ENCODE data around the gene ARID1B.

The ARID1B gene

GRCh38 chr6:156917213-156917612 lies 140.0 kb downstream of the ARID1B start:
- H2AK5ac ChIP-seq (ENCODE audit: low read length): no peak overlapping the region
- H3K9me3 ChIP-seq (ENCODE audit: insufficient read depth, low read depth, low read length): no peaks in the 10 kb centered on the region
- H2AFZ ChIP-seq (ENCODE audit: insufficient read depth, low read length, poor library complexity): no peak overlapping the region
- H3K79me2 ChIP-seq (ENCODE audit: control insufficient read depth, insufficient read depth, low read length, poor library complexity): peaks cover 2% of the 10 kb centered on the region
- H2BK120ac ChIP-seq (ENCODE audit: insufficient read depth, low read length, poor library complexity): no peak overlapping the region
- H2BK5ac ChIP-seq (ENCODE audit: low read depth, low read length, poor library complexity): no peak overlapping the region
- no peak overlapping the region for H4K8ac ChIP-seq (ENCODE audit: low read depth, low read length)
- H3K9ac ChIP-seq (ENCODE audit: low read length): no peak overlapping the region
- no peak overlapping the region for H4K12ac ChIP-seq (ENCODE audit: low read depth, low read length)
- H4K91ac ChIP-seq (ENCODE audit: low read depth, low read length): no peak overlapping the region
- no CpG with 5 or more reads among the region's 5 CpGs for WGBS (ENCODE audit: extremely low coverage, insufficient coverage, insufficient read length)
- H3K14ac ChIP-seq (ENCODE audit: low read length): no peak overlapping the region
- H3K27me3 ChIP-seq (ENCODE audit: insufficient read depth, low read length): no peaks in the 10 kb centered on the region
- H3K36me3 ChIP-seq (ENCODE audit: control insufficient read depth in 1 of 2, insufficient read depth in 2 of 2, low read length in 2 of 2): no peaks in the 10 kb centered on the region
- no peak overlapping the region for H3K4me3 ChIP-seq (ENCODE audit: low read depth, low read length)
- H3K4me2 ChIP-seq (ENCODE audit: low read length): no peak overlapping the region
- H3K4me1 ChIP-seq (ENCODE audit: control insufficient read depth in 1 of 2, insufficient read depth in 2 of 2, low read length in 2 of 2): no peaks in the 10 kb centered on the region
- no peak overlapping the region for H3K4ac ChIP-seq (ENCODE audit: low read depth, low read length)
- no peak overlapping the region for H3K18ac ChIP-seq (ENCODE audit: low read length)
- no peak overlapping the region for H2BK12ac ChIP-seq (ENCODE audit: low read length)
- no peaks in the 10 kb centered on the region for H3K79me1 ChIP-seq (ENCODE audit: low read length)
- no peak overlapping the region for H3K27ac ChIP-seq (ENCODE audit: low read depth, low read length)
- no peak for DNase-seq
- no peak overlapping the region for H3K23ac ChIP-seq (ENCODE audit: low read length)

- Histone ChIP-seq H3K27ac (ENCODE audit: low read depth, low read length) (no peak overlapping the region), H3K9ac (ENCODE audit: low read length) (no peak overlapping the region), H3K14ac (ENCODE audit: low read length) (no peak overlapping the region), H3K23ac (ENCODE audit: low read length) (no peak overlapping the region), H4K91ac (ENCODE audit: low read depth, low read length) (no peak overlapping the region), H3K27me3 (ENCODE audit: insufficient read depth, low read length) (no peaks in the 10 kb centered on the region), H4K8ac (ENCODE audit: low read depth, low read length) (no peak overlapping the region), H2BK5ac (ENCODE audit: low read depth, low read length, poor library complexity) (no peak overlapping the region), H2AFZ (ENCODE audit: insufficient read depth, low read length, poor library complexity) (no peak overlapping the region), H3K9me3 (ENCODE audit: insufficient read depth, low read depth, low read length) (no peaks in the 10 kb centered on the region), H2BK12ac (ENCODE audit: low read length) (no peak overlapping the region), H3K4me3 (ENCODE audit: low read depth, low read length) (no peak overlapping the region), H3K4me2 (ENCODE audit: low read length) (no peak overlapping the region), H2BK120ac (ENCODE audit: insufficient read depth, low read length, poor library complexity) (no peak overlapping the region), H3K79me1 (ENCODE audit: low read length) (no peaks in the 10 kb centered on the region), H3K79me2 (ENCODE audit: control insufficient read depth, insufficient read depth, low read length, poor library complexity) (peaks cover 2% of the 10 kb centered on the region), H3K18ac (ENCODE audit: low read length) (no peak overlapping the region), H2AK5ac (ENCODE audit: low read length) (no peak overlapping the region), H4K12ac (ENCODE audit: low read depth, low read length) (no peak overlapping the region), H3K4ac (ENCODE audit: low read depth, low read length) (no peak overlapping the region), H3K36me3 (ENCODE audit: control insufficient read depth in 1 of 2, insufficient read depth in 2 of 2, low read length in 2 of 2) (no peaks in the 10 kb centered on the region), H3K4me1 (ENCODE audit: control insufficient read depth in 1 of 2, insufficient read depth in 2 of 2, low read length in 2 of 2) (no peaks in the 10 kb centered on the region)
- WGBS (ENCODE audit: extremely low coverage, insufficient coverage, insufficient read length): no CpG with 5 or more reads among the region's 7 CpGs
- no peak for DNase-seq
Observed at GRCh38 chr6:156918647-156919046, 141.5 kb downstream of the ARID1B start.

GRCh38 chr6:156919370-156919769 lies 142.2 kb downstream of the ARID1B start:
- Histone ChIP-seq H2BK12ac (ENCODE audit: low read length) (no peak overlapping the region), H2BK5ac (ENCODE audit: low read depth, low read length, poor library complexity) (no peak overlapping the region), H3K18ac (ENCODE audit: low read length) (no peak overlapping the region), H3K27me3 (ENCODE audit: insufficient read depth, low read length) (no peaks in the 10 kb centered on the region), H2AFZ (ENCODE audit: insufficient read depth, low read length, poor library complexity) (no peak overlapping the region), H3K27ac (ENCODE audit: low read depth, low read length) (no peak overlapping the region), H3K4ac (ENCODE audit: low read depth, low read length) (no peak overlapping the region), H2BK120ac (ENCODE audit: insufficient read depth, low read length, poor library complexity) (no peak overlapping the region), H4K8ac (ENCODE audit: low read depth, low read length) (no peak overlapping the region), H4K12ac (ENCODE audit: low read depth, low read length) (no peak overlapping the region), H3K4me2 (ENCODE audit: low read length) (no peak overlapping the region), H3K79me1 (ENCODE audit: low read length) (no peaks in the 10 kb centered on the region), H3K4me1 (ENCODE audit: control insufficient read depth in 1 of 2, insufficient read depth in 2 of 2, low read length in 2 of 2) (no peaks in the 10 kb centered on the region), H3K9me3 (ENCODE audit: insufficient read depth, low read depth, low read length) (no peaks in the 10 kb centered on the region), H3K23ac (ENCODE audit: low read length) (no peak overlapping the region), H3K79me2 (ENCODE audit: control insufficient read depth, insufficient read depth, low read length, poor library complexity) (peaks cover 2% of the 10 kb centered on the region), H3K14ac (ENCODE audit: low read length) (no peak overlapping the region), H3K9ac (ENCODE audit: low read length) (no peak overlapping the region), H3K4me3 (ENCODE audit: low read depth, low read length) (no peak overlapping the region), H4K91ac (ENCODE audit: low read depth, low read length) (no peak overlapping the region), H3K36me3 (ENCODE audit: control insufficient read depth in 1 of 2, insufficient read depth in 2 of 2, low read length in 2 of 2) (no peaks in the 10 kb centered on the region), H2AK5ac (ENCODE audit: low read length) (no peak overlapping the region)
- no peak for DNase-seq
- WGBS (ENCODE audit: extremely low coverage, insufficient coverage, insufficient read length): no CpG with 5 or more reads among the region's 2 CpGs

- no peak overlapping the region for H2BK120ac ChIP-seq (ENCODE audit: insufficient read depth, low read length, poor library complexity)
- H3K4me1 ChIP-seq (ENCODE audit: control insufficient read depth in 1 of 2, insufficient read depth in 2 of 2, low read length in 2 of 2): no peaks in the 10 kb centered on the region
- no peak overlapping the region for H4K8ac ChIP-seq (ENCODE audit: low read depth, low read length)
- H3K18ac ChIP-seq (ENCODE audit: low read length): peak overlapping the region; percentile 81
- no peak overlapping the region for H3K4me3 ChIP-seq (ENCODE audit: low read depth, low read length)
- no peak overlapping the region for H3K9ac ChIP-seq (ENCODE audit: low read length)
- H2AFZ ChIP-seq (ENCODE audit: insufficient read depth, low read length, poor library complexity): no peak overlapping the region
- no peaks in the 10 kb centered on the region for H3K79me1 ChIP-seq (ENCODE audit: low read length)
- WGBS (ENCODE audit: extremely low coverage, insufficient coverage, insufficient read length): no CpG with 5 or more reads among the region's 5 CpGs
- H3K27ac ChIP-seq (ENCODE audit: low read depth, low read length): no peak overlapping the region
- no peak overlapping the region for H4K12ac ChIP-seq (ENCODE audit: low read depth, low read length)
- H3K4me2 ChIP-seq (ENCODE audit: low read length): no peak overlapping the region
- no peak overlapping the region for H3K4ac ChIP-seq (ENCODE audit: low read depth, low read length)
- H3K27me3 ChIP-seq (ENCODE audit: insufficient read depth, low read length): no peaks in the 10 kb centered on the region
- H2AK5ac ChIP-seq (ENCODE audit: low read length): no peak overlapping the region
- H3K9me3 ChIP-seq (ENCODE audit: insufficient read depth, low read depth, low read length): no peaks in the 10 kb centered on the region
- no peaks in the 10 kb centered on the region for H3K36me3 ChIP-seq (ENCODE audit: control insufficient read depth in 1 of 2, insufficient read depth in 2 of 2, low read length in 2 of 2)
- DNase-seq: no peak
- H2BK12ac ChIP-seq (ENCODE audit: low read length): no peak overlapping the region
- H4K91ac ChIP-seq (ENCODE audit: low read depth, low read length): no peak overlapping the region
- H2BK5ac ChIP-seq (ENCODE audit: low read depth, low read length, poor library complexity): no peak overlapping the region
- H3K23ac ChIP-seq (ENCODE audit: low read length): no peak overlapping the region
- no peak overlapping the region for H3K14ac ChIP-seq (ENCODE audit: low read length)
- H3K79me2 ChIP-seq (ENCODE audit: control insufficient read depth, insufficient read depth, low read length, poor library complexity): peaks cover 2% of the 10 kb centered on the region
Observed at GRCh38 chr6:156919814-156920369, 142.7 kb downstream of the ARID1B start.

Measured in trophoblast cell (in vitro differentiated cells and primary cell).